HCT116 (cell line): ENCODE data around the gene PPP1R11. TPM values are rescaled to one million over a fixed set of nuclear protein-coding genes. Genes with fewer than 3 reads are reported as not detected.

Source experiments
- ATAC-seq: fragments of 200-7000 bp; cut with Tn5 transposase; 2 replicates; pipeline ENCODE4 v1.9.1; 2020; ENCODE audit warnings: mild to moderate bottlenecking, moderate library complexity
- BruUV-seq: library from RNA; stranded (reverse); fragments of 400-500 nt; replicated peaks from 2 replicates; lab custom pipeline; 2021; lab: Mats Ljungman, UMichigan
- CTCF ChIA-PET: fragments of 300-600 bp; sonication (Branson Sonifier 250); formaldehyde crosslinking; loops from one replicate; lab custom pipeline; 2021; ENCODE audit warnings: antibody characterized with exemption; lab: Charles Lee
- POLR2A ChIA-PET: fragments of 300-600, 350-600 bp; sonication (Branson Sonifier 250); formaldehyde crosslinking; loops from one replicate; lab custom pipeline; 2021; ENCODE audit warnings: antibody characterized with exemption; lab: Charles Lee
- RAD21 ChIA-PET, 2 experiments: fragments of 300-600 bp; sonication (Branson Sonifier 250); formaldehyde crosslinking; loops; one replicate each; lab custom pipeline; 2023; ENCODE audit warnings: low total read pairs in 2 of 2; ENCODE audit not compliant: uncharacterized antibody in 2 of 2, unreplicated experiment in 2 of 2, low non-redundant PET in 1 of 2; lab: Charles Lee
- DNase-seq: peaks from one replicate; pipeline ENCODE4 v3.0.0-alpha.2; 2010; ENCODE audit warnings: low read depth, low spot score
- H2AFZ ChIP-seq: fragments of 200-600 bp; shearing (Covaris generic), sonication (generic); 2 replicates; pipeline ENCODE4 v1.6.1; 2017; ENCODE audit warnings: low read depth, mixed run types, mixed read lengths, antibody characterized with exemption, low read length; ENCODE audit not compliant: poor library complexity, severe bottlenecking
- H3K27ac ChIP-seq: 2 replicates; pipeline ENCODE4 v1.5.1; 2012; ENCODE audit warnings: low read depth, low read length
- H3K27me3 ChIP-seq: fragments of 200-600 bp; sonication (generic); 2 replicates; pipeline ENCODE4 v1.6.1; 2016; ENCODE audit warnings: mixed run types, low read length, mixed read lengths; ENCODE audit not compliant: insufficient read depth
- H3K36me3 ChIP-seq, 2 experiments: fragments of 200-500 bp in 1 of 2; fragments of 200-600 bp in 1 of 2; sonication (Bioruptor generic) in 1 of 2; sonication (generic) in 1 of 2; 2 replicates each; pipeline versions ENCODE4 v1.5.1 to v1.6.1; 2014 to 2016; ENCODE audit warnings: low read length in 2 of 2, inconsistent platforms in 1 of 2, mixed read lengths in 1 of 2, mixed run types in 1 of 2; ENCODE audit not compliant: insufficient read depth in 2 of 2, control insufficient read depth in 1 of 2
- H3K4me1 ChIP-seq, 2 experiments: fragments of 200-600 bp in 1 of 2; sonication (generic) in 1 of 2; 2 replicates each; pipeline versions ENCODE4 v1.5.1 to v1.6.1; 2012 to 2017; ENCODE audit warnings: low read length in 2 of 2, inconsistent platforms in 1 of 2, mild to moderate bottlenecking in 1 of 2, mixed read lengths in 1 of 2, mixed run types in 1 of 2, moderate library complexity in 1 of 2; ENCODE audit not compliant: insufficient read depth in 2 of 2, control insufficient read depth in 1 of 2
- H3K4me2 ChIP-seq: fragments of 200-600 bp; sonication (generic); 2 replicates; pipeline ENCODE4 v1.6.1; 2017; ENCODE audit warnings: mixed run types, low read length, mixed read lengths
- H3K4me3 ChIP-seq, 2 experiments: fragments of 200-600 bp in 1 of 2; sonication (generic) in 1 of 2; replicated peaks in 1 of 2; 2 replicates each; pipeline ENCODE4 v1.5.1; 2011 to 2016; ENCODE audit warnings: low read length in 2 of 2, control low read depth in 1 of 2, low read depth in 1 of 2, mild to moderate bottlenecking in 1 of 2, mixed read lengths in 1 of 2, mixed run types in 1 of 2
- H3K79me2 ChIP-seq: fragments of 200-600 bp; sonication (generic); 2 replicates; pipeline ENCODE4 v1.6.1; 2017; ENCODE audit warnings: mild to moderate bottlenecking, mixed run types, low read length, moderate library complexity, mixed read lengths; ENCODE audit not compliant: insufficient read depth
- H3K9ac ChIP-seq: fragments of 200-600 bp; sonication (generic); 2 replicates; pipeline ENCODE4 v1.6.1; 2016; ENCODE audit warnings: low read length, mixed read lengths
- H3K9me2 ChIP-seq: fragments of 200-600 bp; sonication (generic), shearing (Covaris generic); 2 replicates; pipeline ENCODE4 v1.6.1; 2017; ENCODE audit warnings: mixed run types, mild to moderate bottlenecking, moderate library complexity; ENCODE audit not compliant: insufficient read depth
- H3K9me3 ChIP-seq, 2 experiments: fragments of 200-500 bp in 1 of 2; fragments of 200-600 bp in 1 of 2; sonication (Bioruptor generic) in 1 of 2; sonication (generic) in 1 of 2; 2 replicates each; pipeline ENCODE4 v1.6.1; 2014 to 2017; ENCODE audit warnings: low read length in 2 of 2, mixed read lengths in 2 of 2, inconsistent platforms in 1 of 2, low read depth in 1 of 2, mild to moderate bottlenecking in 1 of 2, mixed run types in 1 of 2, moderate library complexity in 1 of 2; ENCODE audit not compliant: control insufficient read depth in 1 of 2, insufficient read depth in 1 of 2
- H4K20me1 ChIP-seq: fragments of 200-600 bp; sonication (generic), shearing (Covaris generic); 2 replicates; pipeline ENCODE4 v1.6.1; 2017; ENCODE audit warnings: mixed run types, mild to moderate bottlenecking, moderate library complexity; ENCODE audit not compliant: insufficient read depth
- EZH2phosphoT487 ChIP-seq: fragments of 200-600 bp; IDR thresholded peaks from 2 replicates; pipeline ENCODE4 v1.6.1; 2018; ENCODE audit warnings: antibody characterized with exemption, borderline replicate concordance
- POLR2A ChIP-seq: IDR thresholded peaks from 2 replicates; pipeline ENCODE4 v1.7.0; 2011; ENCODE audit warnings: borderline replicate concordance; ENCODE audit not compliant: insufficient read depth, insufficient read length; ENCODE audit errors: extremely low read depth
- POLR2AphosphoS5 ChIP-seq: IDR thresholded peaks from 2 replicates; pipeline ENCODE4 v1.6.1; 2011; ENCODE audit warnings: mild to moderate bottlenecking, low read depth, low read length, moderate library complexity
- intact Hi-C: fragments of 100-400 bp; cut with micrococcal nuclease; formaldehyde crosslinking; loops from 2 replicates; pipeline ENCODE4 v1.10.0; 2022
- total RNA-seq: library from RNA; stranded (reverse); gene quantifications from one replicate; pipeline ENCODE4 v1.2.1, GENCODE V29; 2021; ENCODE audit not compliant: unreplicated experiment
- TF ChIP-seq, protein P1 (sequence below): IDR thresholded peaks from 2 replicates; pipeline ENCODE4 v1.6.1; 2011; ENCODE audit warnings: mild to moderate bottlenecking, low read length, moderate library complexity; ENCODE audit not compliant: insufficient replicate concordance; ENCODE audit errors: extremely low read depth
- TF ChIP-seq, protein P2 (sequence below): IDR thresholded peaks from 2 replicates; pipeline ENCODE4 v1.6.1; 2012
- TF ChIP-seq, protein P3 (sequence below): IDR thresholded peaks from 2 replicates; pipeline ENCODE4 v1.6.1; 2012

The PPP1R11 gene
- total RNA-seq, 1 experiment from 2014 or later: 29.3 TPM

GRCh38 chr6:30101444-30102413 is 34.7 kb downstream of the PPP1R11 start (continued):
- TF ChIP-seq, protein P1, sequence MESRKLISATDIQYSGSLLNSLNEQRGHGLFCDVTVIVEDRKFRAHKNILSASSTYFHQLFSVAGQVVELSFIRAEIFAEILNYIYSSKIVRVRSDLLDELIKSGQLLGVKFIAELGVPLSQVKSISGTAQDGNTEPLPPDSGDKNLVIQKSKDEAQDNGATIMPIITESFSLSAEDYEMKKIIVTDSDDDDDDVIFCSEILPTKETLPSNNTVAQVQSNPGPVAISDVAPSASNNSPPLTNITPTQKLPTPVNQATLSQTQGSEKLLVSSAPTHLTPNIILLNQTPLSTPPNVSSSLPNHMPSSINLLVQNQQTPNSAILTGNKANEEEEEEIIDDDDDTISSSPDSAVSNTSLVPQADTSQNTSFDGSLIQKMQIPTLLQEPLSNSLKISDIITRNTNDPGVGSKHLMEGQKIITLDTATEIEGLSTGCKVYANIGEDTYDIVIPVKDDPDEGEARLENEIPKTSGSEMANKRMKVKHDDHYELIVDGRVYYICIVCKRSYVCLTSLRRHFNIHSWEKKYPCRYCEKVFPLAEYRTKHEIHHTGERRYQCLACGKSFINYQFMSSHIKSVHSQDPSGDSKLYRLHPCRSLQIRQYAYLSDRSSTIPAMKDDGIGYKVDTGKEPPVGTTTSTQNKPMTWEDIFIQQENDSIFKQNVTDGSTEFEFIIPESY: no peak
- TF ChIP-seq, protein P2, sequence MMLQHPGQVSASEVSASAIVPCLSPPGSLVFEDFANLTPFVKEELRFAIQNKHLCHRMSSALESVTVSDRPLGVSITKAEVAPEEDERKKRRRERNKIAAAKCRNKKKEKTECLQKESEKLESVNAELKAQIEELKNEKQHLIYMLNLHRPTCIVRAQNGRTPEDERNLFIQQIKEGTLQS: no peak
- TF ChIP-seq POLR2AphosphoS5: peak; percentile 95
- TF ChIP-seq, protein P3, sequence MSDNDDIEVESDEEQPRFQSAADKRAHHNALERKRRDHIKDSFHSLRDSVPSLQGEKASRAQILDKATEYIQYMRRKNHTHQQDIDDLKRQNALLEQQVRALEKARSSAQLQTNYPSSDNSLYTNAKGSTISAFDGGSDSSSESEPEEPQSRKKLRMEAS: 0 out of 2 replicates have a peak, but pooled peaks have one; percentile 2
- TF ChIP-seq, all 23 proteins: peak for 7

DNA sequence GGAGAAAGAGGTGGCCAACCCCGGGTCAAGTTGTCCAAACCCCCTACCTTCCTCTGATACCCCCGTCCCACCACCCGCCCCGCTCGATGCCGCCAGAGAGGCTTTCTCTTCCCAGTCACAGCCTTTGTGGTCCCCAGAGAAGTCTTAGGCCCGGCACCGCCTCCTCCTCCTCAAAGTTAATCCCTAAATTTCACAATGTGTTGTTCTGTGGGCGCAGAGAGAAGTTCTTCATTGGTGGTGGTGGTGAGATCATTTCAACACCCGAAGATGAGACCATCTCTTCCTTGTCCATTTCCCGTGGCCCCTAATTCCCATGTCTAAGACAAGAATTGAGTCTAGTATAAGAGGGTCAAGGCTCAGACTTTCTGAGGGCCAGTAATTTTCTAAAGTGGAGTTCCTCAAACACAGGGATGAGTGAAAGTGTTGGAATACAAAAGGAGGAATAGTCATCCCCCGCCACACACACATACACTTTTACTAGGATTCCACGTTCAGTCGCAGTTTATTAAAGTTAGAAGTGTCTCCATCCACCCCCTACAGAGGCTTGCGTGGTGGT is 35.5 kb downstream of the PPP1R11 start:
- POLR2A ChIA-PET: interaction anchor here (0.9 to 1.4 kb wide), 9 partner anchors 11 to 69 kb away, joined by 3 to 18 read pairs (median 4); partner anchors contain the start of gene POLR1H
- H3K27ac ChIP-seq: no peak overlapping the region; the same call in 1 of the 2 replicates
- H3K36me3 ChIP-seq: no peaks in the 10 kb centered on the region
- TSS peak; percentile 64 for BruUV-seq
- peak overlapping the region; percentile 91 for H3K4me2 ChIP-seq
- peak overlapping the region; percentile 50 to 56 for H3K4me3 ChIP-seq
- no peaks in the 10 kb centered on the region for H3K27me3 ChIP-seq
- DNase-seq (no peak), ATAC-seq (peak; percentile 6)
- peak overlapping the region; percentile 28 for H2AFZ ChIP-seq
- peaks cover 23 to 50% of the 10 kb centered on the region in 2 experiments for H3K4me1 ChIP-seq
- RAD21 ChIA-PET: interaction anchor here (0.7 to 1.4 kb wide), 4 partner anchors 11 to 49 kb away, joined by 3 to 6 read pairs (median 4); no protein-coding TSS in a partner anchor
- H3K9me3 ChIP-seq: no peaks in the 10 kb centered on the region
- H3K79me2 ChIP-seq: no peaks in the 10 kb centered on the region
- TF ChIP-seq, protein P1: no peak
- TF ChIP-seq POLR2A (peak; percentile 8), EZH2phosphoT487 (no peak)
- H4K20me1 ChIP-seq: no peaks in the 10 kb centered on the region
- CTCF ChIA-PET: interaction anchor here (0.7 to 6.4 kb wide), 14 partner anchors 9 to 448 kb away, joined by 3 to 105 read pairs (median 4); no protein-coding TSS in a partner anchor
- H3K9ac ChIP-seq: peak overlapping the region; percentile 64
- no peaks in the 10 kb centered on the region for H3K9me2 ChIP-seq
- intact Hi-C loops: loop anchor here (2.0 kb wide), 1 partner anchor 60 kb away; the partner anchor contains the start of gene TRIM15
